HEK293 (cell line): ENCODE measurements around the gene MMP25.

Experiments used
- EGR2 ChIP-seq: fragments of 450-650 bp; formaldehyde crosslinking; IDR thresholded peaks from 2 replicates; pipeline ENCODE4 v1.5.1; 2016; ENCODE audit warnings: low read depth, missing biosample characterization, missing genetic modification characterization
- INSM2 ChIP-seq: fragments of 450-650 bp; formaldehyde crosslinking; IDR thresholded peaks from 2 replicates; pipeline ENCODE4 v1.5.1; 2016; ENCODE audit warnings: missing biosample characterization, missing genetic modification characterization
- KLF8 ChIP-seq: fragments of 450-650 bp; formaldehyde crosslinking; IDR thresholded peaks from 2 replicates; pipeline ENCODE4 v1.5.1; 2016; ENCODE audit warnings: missing biosample characterization, missing genetic modification characterization
- PRDM2 ChIP-seq: fragments of 450-650 bp; formaldehyde crosslinking; IDR thresholded peaks from 2 replicates; pipeline ENCODE4 v1.5.1; 2016; ENCODE audit warnings: missing biosample characterization, missing genetic modification characterization, borderline replicate concordance
- SCRT1 ChIP-seq: fragments of 450-650 bp; formaldehyde crosslinking; IDR thresholded peaks from 2 replicates; pipeline ENCODE4 v1.5.1; 2016; ENCODE audit warnings: missing biosample characterization, missing genetic modification characterization, borderline replicate concordance
- SETDB1 ChIP-seq: IDR thresholded peaks from one replicate; pipeline ENCODE4 v1.6.1; 2017; ENCODE audit warnings: mild to moderate bottlenecking, low read length, moderate library complexity, mixed read lengths; ENCODE audit not compliant: insufficient read length
- ZBTB26 ChIP-seq: fragments of 450-650 bp; formaldehyde crosslinking; optimal IDR thresholded peaks from 2 replicates; pipeline ENCODE3; 2016; ENCODE audit warnings: missing biosample characterization, mild to moderate bottlenecking, missing genetic modification characterization
- ZBTB6 ChIP-seq: fragments of 450-650 bp; formaldehyde crosslinking; IDR thresholded peaks from 2 replicates; pipeline ENCODE4 v1.5.1; 2017; ENCODE audit warnings: missing biosample characterization, missing genetic modification characterization
- ZBTB8A ChIP-seq: fragments of 450-650 bp; formaldehyde crosslinking; IDR thresholded peaks from 2 replicates; pipeline ENCODE4 v1.5.1; 2016; ENCODE audit warnings: missing biosample characterization, missing genetic modification characterization
- ZNF148 ChIP-seq: fragments of 450-650 bp; formaldehyde crosslinking; IDR thresholded peaks from 2 replicates; pipeline ENCODE4 v1.5.0; 2017; ENCODE audit warnings: missing biosample characterization, missing genetic modification characterization, borderline replicate concordance
- ZNF175 ChIP-seq: fragments of 450-650 bp; formaldehyde crosslinking; IDR thresholded peaks from 2 replicates; pipeline ENCODE4 v1.5.1; 2016; ENCODE audit warnings: missing biosample characterization, missing genetic modification characterization
- ZNF2 ChIP-seq: fragments of 450-650 bp; formaldehyde crosslinking; IDR thresholded peaks from 2 replicates; pipeline ENCODE4 v1.5.1; 2016; ENCODE audit warnings: missing biosample characterization, missing genetic modification characterization
- ZNF239 ChIP-seq: fragments of 450-650 bp; formaldehyde crosslinking; IDR thresholded peaks from 2 replicates; pipeline ENCODE4 v1.5.1; 2016; ENCODE audit warnings: missing biosample characterization, missing genetic modification characterization
- ZNF426 ChIP-seq: fragments of 450-650 bp; formaldehyde crosslinking; IDR thresholded peaks from 2 replicates; pipeline ENCODE4 v1.5.1; 2017; ENCODE audit warnings: missing biosample characterization, missing genetic modification characterization, mild to moderate bottlenecking, inconsistent platforms, moderate library complexity
- ZNF518A ChIP-seq: fragments of 450-650 bp; formaldehyde crosslinking; conservative IDR thresholded peaks from 2 replicates; pipeline ENCODE4 v1.5.1; 2016; ENCODE audit warnings: low read depth, missing biosample characterization, missing genetic modification characterization
- ZNF558 ChIP-seq: fragments of 450-650 bp; formaldehyde crosslinking; IDR thresholded peaks from 2 replicates; pipeline ENCODE4 v1.5.1; 2016; ENCODE audit warnings: missing biosample characterization, missing genetic modification characterization
- ZNF629 ChIP-seq: fragments of 450-650 bp; formaldehyde crosslinking; IDR thresholded peaks from 2 replicates; pipeline ENCODE4 v1.5.1; 2017; ENCODE audit warnings: missing biosample characterization, missing genetic modification characterization
- ZNF768 ChIP-seq: fragments of 450-650 bp; formaldehyde crosslinking; IDR thresholded peaks from 2 replicates; pipeline ENCODE4 v1.5.1; 2018; ENCODE audit warnings: missing biosample characterization, mild to moderate bottlenecking, missing genetic modification characterization
- ZNF791 ChIP-seq: fragments of 450-650 bp; formaldehyde crosslinking; IDR thresholded peaks from 2 replicates; pipeline ENCODE4 v1.5.1; 2016; ENCODE audit warnings: missing biosample characterization, missing genetic modification characterization
- ZNF843 ChIP-seq: fragments of 450-650 bp; formaldehyde crosslinking; IDR thresholded peaks from 2 replicates; pipeline ENCODE4 v1.5.1; 2016; ENCODE audit warnings: missing biosample characterization, missing genetic modification characterization

MMP25 gene

GRCh38 chr16:3045758-3046640 is at the start of gene MMP25 (continued):
- TF ChIP-seq ZNF518A = no peak
- TF ChIP-seq PRDM2 (tag by site-specific recombination) = no peak
- TF ChIP-seq INSM2 (tag by site-specific recombination) = no peak
- TF ChIP-seq ZNF426 = no peak
- no peak for TF ChIP-seq ZNF768 (tag by site-specific recombination)
- no peak for TF ChIP-seq ZNF175
- no peak for TF ChIP-seq ZNF843 (tag by site-specific recombination)
- TF ChIP-seq ZNF791 (tag by site-specific recombination) = no peak
- TF ChIP-seq KLF8 = peak; percentile 36; the same call in 1 of the 2 replicates
- peak; percentile 66 for TF ChIP-seq ZBTB26 (tag by site-specific recombination)
- no peak for TF ChIP-seq ZNF558 (tag by site-specific recombination)
- no peak for TF ChIP-seq SETDB1
- TF ChIP-seq ZNF239 = no peak
- no peak for TF ChIP-seq SCRT1 (tag by site-specific recombination)
- peak; percentile 48; the same call in 1 of the 2 replicates for TF ChIP-seq ZNF2 (tag by site-specific recombination)
- peak; percentile 56; the same call in 1 of the 2 replicates for TF ChIP-seq ZBTB8A (tag by site-specific recombination)
- no peak for TF ChIP-seq ZNF148
- no peak for TF ChIP-seq ZNF629 (tag by site-specific recombination)
- TF ChIP-seq ZBTB6 = no peak
- TF ChIP-seq EGR2 (tag by site-specific recombination) = peak; percentile 68
